Measurements from ENCODE around the gene ZFP36L2.

Gene ZFP36L2

DNA sequence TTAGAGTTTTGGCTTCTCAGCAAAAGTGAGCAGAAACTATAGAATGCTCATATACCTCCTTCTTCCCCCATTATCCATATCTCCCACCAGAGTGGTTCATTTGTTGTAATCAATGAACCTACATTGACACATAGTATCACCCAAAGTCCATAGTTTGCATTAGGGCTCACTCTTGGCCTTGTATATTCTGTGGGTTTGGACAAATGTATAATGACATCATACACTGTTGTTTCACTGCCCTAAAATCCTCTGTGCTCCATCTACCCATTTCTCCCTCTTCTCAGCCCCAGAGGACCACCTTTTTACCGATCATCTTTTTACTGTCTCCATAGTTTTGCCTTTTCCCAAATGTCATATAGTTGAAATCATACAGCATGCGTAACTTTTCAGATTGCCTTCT is 24.1 kb downstream of the ZFP36L2 start:
- Histone ChIP-seq H3F3A (ENCODE audit: control insufficient read depth, insufficient read depth) (no peaks in the 10 kb centered on the region), H3K36me3 (ENCODE audit: control insufficient read depth, low read length) (no peaks in the 10 kb centered on the region), H3K9me2 (replicated peaks; ENCODE audit: control insufficient read depth, low read length) (no peaks in the 10 kb centered on the region), H3K79me2 (ENCODE audit: control insufficient read depth, low read length) (no peaks in the 10 kb centered on the region), H3K27ac (ENCODE audit: low read depth, low read length) (no peak overlapping the region), H3K4me3 (ENCODE audit: low read length) (no peak overlapping the region), H3K27me3 (ENCODE audit: control insufficient read depth, low read length) (no peaks in the 10 kb centered on the region), H3K9me3 (ENCODE audit: control insufficient read depth, insufficient read depth, low read length) (no peaks in the 10 kb centered on the region), H3K4me1 (ENCODE audit: control insufficient read depth, low read length) (peaks cover 42% of the 10 kb centered on the region), H3K4me2 (ENCODE audit: low read length) (no peak overlapping the region), H4K20me1 (ENCODE audit: control insufficient read depth, insufficient read depth, low read depth, low read length) (no peaks in the 10 kb centered on the region)
- TF ChIP-seq EZH2phosphoT487 (IDR thresholded peaks at IDR 0.05; ENCODE audit: borderline replicate concordance, low read length), result no peak
- TF ChIP-seq, protein P1, sequence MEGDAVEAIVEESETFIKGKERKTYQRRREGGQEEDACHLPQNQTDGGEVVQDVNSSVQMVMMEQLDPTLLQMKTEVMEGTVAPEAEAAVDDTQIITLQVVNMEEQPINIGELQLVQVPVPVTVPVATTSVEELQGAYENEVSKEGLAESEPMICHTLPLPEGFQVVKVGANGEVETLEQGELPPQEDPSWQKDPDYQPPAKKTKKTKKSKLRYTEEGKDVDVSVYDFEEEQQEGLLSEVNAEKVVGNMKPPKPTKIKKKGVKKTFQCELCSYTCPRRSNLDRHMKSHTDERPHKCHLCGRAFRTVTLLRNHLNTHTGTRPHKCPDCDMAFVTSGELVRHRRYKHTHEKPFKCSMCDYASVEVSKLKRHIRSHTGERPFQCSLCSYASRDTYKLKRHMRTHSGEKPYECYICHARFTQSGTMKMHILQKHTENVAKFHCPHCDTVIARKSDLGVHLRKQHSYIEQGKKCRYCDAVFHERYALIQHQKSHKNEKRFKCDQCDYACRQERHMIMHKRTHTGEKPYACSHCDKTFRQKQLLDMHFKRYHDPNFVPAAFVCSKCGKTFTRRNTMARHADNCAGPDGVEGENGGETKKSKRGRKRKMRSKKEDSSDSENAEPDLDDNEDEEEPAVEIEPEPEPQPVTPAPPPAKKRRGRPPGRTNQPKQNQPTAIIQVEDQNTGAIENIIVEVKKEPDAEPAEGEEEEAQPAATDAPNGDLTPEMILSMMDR (IDR thresholded peaks at IDR 0.05; ENCODE audit: low read depth, low read length, poor library complexity, severe bottlenecking), result no peak

DNA sequence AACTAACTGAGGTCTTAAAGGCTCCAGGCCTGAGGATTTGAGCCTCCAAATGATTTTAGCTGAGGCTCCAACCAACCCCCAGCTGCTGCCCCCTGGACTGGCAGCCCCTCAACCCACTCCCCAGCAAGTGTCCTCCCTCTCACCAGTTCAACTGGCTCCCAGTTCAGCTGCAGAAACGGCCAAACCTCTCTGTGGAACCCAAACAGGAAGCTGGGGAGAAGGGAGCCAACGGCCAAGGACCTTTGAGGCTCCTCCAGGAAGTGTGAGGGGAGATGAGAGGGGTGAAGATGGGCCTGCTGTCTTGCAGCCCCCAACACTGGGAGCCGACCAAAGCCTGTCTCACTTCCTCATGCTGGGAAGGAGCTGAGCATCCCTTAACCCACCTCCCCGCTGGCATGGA is 24.9 kb downstream of the ZFP36L2 start:
- Histone ChIP-seq H3K36me3 (ENCODE audit: control insufficient read depth, low read length) (no peaks in the 10 kb centered on the region), H3K9me3 (ENCODE audit: control insufficient read depth, insufficient read depth, low read length) (no peaks in the 10 kb centered on the region), H3K4me2 (ENCODE audit: low read length) (peak overlapping the region; percentile 51), H3F3A (ENCODE audit: control insufficient read depth, insufficient read depth) (no peaks in the 10 kb centered on the region; the same call in 1 of the 2 replicates), H3K4me1 (ENCODE audit: control insufficient read depth, low read length) (peaks cover 50% of the 10 kb centered on the region), H4K20me1 (ENCODE audit: control insufficient read depth, insufficient read depth, low read depth, low read length) (no peaks in the 10 kb centered on the region), H3K4me3 (ENCODE audit: low read length) (peak overlapping the region; percentile 36), H3K27me3 (ENCODE audit: control insufficient read depth, low read length) (no peaks in the 10 kb centered on the region), H3K9me2 (replicated peaks; ENCODE audit: control insufficient read depth, low read length) (no peaks in the 10 kb centered on the region), H3K27ac (ENCODE audit: low read depth, low read length) (0 out of 2 replicates have a peak overlapping the region, but pooled peaks have one; percentile 7), H3K79me2 (ENCODE audit: control insufficient read depth, low read length) (no peaks in the 10 kb centered on the region)
- TF ChIP-seq, protein P1 (IDR thresholded peaks at IDR 0.05; ENCODE audit: low read depth, low read length, poor library complexity, severe bottlenecking), result no peak
- no peak for TF ChIP-seq EZH2phosphoT487 (IDR thresholded peaks at IDR 0.05; ENCODE audit: borderline replicate concordance, low read length)

DNA sequence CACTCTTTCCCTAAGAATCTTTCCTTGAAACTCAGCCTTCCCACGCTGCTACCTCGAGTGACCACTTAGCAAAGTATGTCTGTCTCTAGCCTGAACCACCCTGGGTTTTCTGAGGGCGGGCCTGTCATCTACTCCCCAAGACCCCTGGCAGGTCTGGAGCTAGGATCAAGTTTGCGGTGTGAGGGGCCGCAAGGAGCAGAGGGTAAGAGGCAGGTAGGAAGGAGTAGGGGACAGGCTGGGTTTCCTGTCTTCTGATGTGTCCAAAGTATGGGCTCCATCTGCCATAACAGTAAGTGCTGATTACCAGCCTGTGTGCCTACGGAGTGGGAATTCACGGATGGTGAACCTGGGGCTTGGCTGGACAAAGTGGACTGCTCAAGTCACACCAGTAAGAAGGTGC is 25.4 kb downstream of the ZFP36L2 start:
- peaks cover 54% of the 10 kb centered on the region for H3K4me1 ChIP-seq (ENCODE audit: control insufficient read depth, low read length)
- no peak for TF ChIP-seq EZH2phosphoT487 (IDR thresholded peaks at IDR 0.05; ENCODE audit: borderline replicate concordance, low read length)
- TF ChIP-seq, protein P1 (IDR thresholded peaks at IDR 0.05; ENCODE audit: low read depth, low read length, poor library complexity, severe bottlenecking), result no peak
- no peaks in the 10 kb centered on the region for H3K9me3 ChIP-seq (ENCODE audit: control insufficient read depth, insufficient read depth, low read length)
- no peaks in the 10 kb centered on the region for H3K9me2 ChIP-seq (replicated peaks; ENCODE audit: control insufficient read depth, low read length)
- 0 out of 2 replicates have a peak overlapping the region, but pooled peaks have one; percentile 7 for H3K27ac ChIP-seq (ENCODE audit: low read depth, low read length)
- H3K4me2 ChIP-seq (ENCODE audit: low read length), result peak overlapping the region; percentile 51
- no peaks in the 10 kb centered on the region for H3K79me2 ChIP-seq (ENCODE audit: control insufficient read depth, low read length)
- no peaks in the 10 kb centered on the region for H3K36me3 ChIP-seq (ENCODE audit: control insufficient read depth, low read length)
- peak overlapping the region; percentile 36 for H3K4me3 ChIP-seq (ENCODE audit: low read length)
- no peaks in the 10 kb centered on the region for H3K27me3 ChIP-seq (ENCODE audit: control insufficient read depth, low read length)
- no peaks in the 10 kb centered on the region; the same call in 1 of the 2 replicates for H3F3A ChIP-seq (ENCODE audit: control insufficient read depth, insufficient read depth)
- no peaks in the 10 kb centered on the region for H4K20me1 ChIP-seq (ENCODE audit: control insufficient read depth, insufficient read depth, low read depth, low read length)

All from DOHH2 (cell line).